H9 (cell line): ENCODE data around the gene TMEM202. TPM values are rescaled to one million over a fixed set of nuclear protein-coding genes. Genes with fewer than 3 reads are reported as not detected.

ENCODE experiments used
- DNase-seq: peaks from one replicate; pipeline ENCODE4 v3.0.0-alpha.2; 2017
- H2AFZ ChIP-seq: one replicate; pipeline ENCODE4 v1.6.1; 2013; ENCODE audit warnings: mild to moderate bottlenecking, low read length, control low read depth, moderate library complexity
- H2AK5ac ChIP-seq: 2 replicates; pipeline ENCODE4 v1.6.1; 2013; ENCODE audit warnings: low read length, control low read depth, mixed read lengths; ENCODE audit not compliant: insufficient read length
- H2BK120ac ChIP-seq: one replicate; pipeline ENCODE4 v1.6.1; 2013; ENCODE audit warnings: low read depth, mild to moderate bottlenecking, low read length, control low read depth, inconsistent platforms; ENCODE audit not compliant: poor library complexity, severe bottlenecking
- H2BK12ac ChIP-seq: 2 replicates; pipeline ENCODE4 v1.6.1; 2013; ENCODE audit warnings: low read length, control low read depth, mixed read lengths, low read depth; ENCODE audit not compliant: insufficient read length
- H2BK15ac ChIP-seq: 2 replicates; pipeline ENCODE4 v1.6.1; 2013; ENCODE audit warnings: low read depth, low read length, control low read depth
- H2BK20ac ChIP-seq: one replicate; pipeline ENCODE4 v1.6.1; 2013; ENCODE audit warnings: low read depth, mild to moderate bottlenecking, low read length, control low read depth, inconsistent platforms; ENCODE audit not compliant: poor library complexity, severe bottlenecking
- H2BK5ac ChIP-seq: 2 replicates; pipeline ENCODE4 v1.6.1; 2013; ENCODE audit warnings: low read length, control low read depth, mixed read lengths; ENCODE audit not compliant: insufficient read length
- H3K14ac ChIP-seq: 2 replicates; pipeline ENCODE4 v1.6.1; 2013; ENCODE audit warnings: low read length, control low read depth; ENCODE audit not compliant: insufficient read depth
- H3K18ac ChIP-seq: 2 replicates; pipeline ENCODE4 v1.6.1; 2013; ENCODE audit warnings: low read depth, mild to moderate bottlenecking, mixed read lengths, low read length, control low read depth; ENCODE audit not compliant: insufficient read length
- H3K23ac ChIP-seq: 2 replicates; pipeline ENCODE4 v1.6.1; 2013; ENCODE audit warnings: low read length, control low read depth, mixed read lengths, low read depth; ENCODE audit not compliant: insufficient read length
- H3K23me2 ChIP-seq: 2 replicates; pipeline ENCODE4 v1.6.1; 2013; ENCODE audit warnings: low read depth, mild to moderate bottlenecking, mixed read lengths, low read length, control low read depth; ENCODE audit not compliant: insufficient read length, poor library complexity, severe bottlenecking
- H3K27ac ChIP-seq: 2 replicates; pipeline ENCODE4 v1.5.1; 2013; ENCODE audit warnings: low read length, control low read depth, mixed read lengths, low read depth; ENCODE audit not compliant: insufficient read length
- H3K27me3 ChIP-seq: 2 replicates; pipeline ENCODE4 v1.6.1; 2013; ENCODE audit warnings: low read length, control low read depth, inconsistent platforms; ENCODE audit not compliant: insufficient read depth
- H3K4ac ChIP-seq: 2 replicates; pipeline ENCODE4 v1.6.1; 2013; ENCODE audit warnings: low read depth, mild to moderate bottlenecking, control low read depth, inconsistent platforms, low read length, moderate library complexity
- H3K4me1 ChIP-seq: 2 replicates; pipeline ENCODE4 v1.6.1; 2013; ENCODE audit warnings: low read length, control low read depth, inconsistent platforms; ENCODE audit not compliant: insufficient read depth
- H3K4me2 ChIP-seq: 2 replicates; pipeline ENCODE4 v1.6.1; 2013; ENCODE audit warnings: low read length, control low read depth, mixed read lengths; ENCODE audit not compliant: insufficient read length, insufficient read depth
- H3K56ac ChIP-seq: 2 replicates; pipeline ENCODE4 v1.6.1; 2013; ENCODE audit warnings: low read depth, mild to moderate bottlenecking, mixed read lengths, low read length, control low read depth; ENCODE audit not compliant: insufficient read length
- H3K79me1 ChIP-seq: 2 replicates; pipeline ENCODE4 v1.6.1; 2013; ENCODE audit warnings: low read depth, mild to moderate bottlenecking, moderate library complexity, low read length, control low read depth, inconsistent platforms; ENCODE audit not compliant: insufficient read depth, poor library complexity, severe bottlenecking
- H3K79me2 ChIP-seq: 2 replicates; pipeline ENCODE4 v1.6.1; 2013; ENCODE audit warnings: low read length, control low read depth, inconsistent platforms; ENCODE audit not compliant: insufficient read depth
- H3K9ac ChIP-seq: 2 replicates; pipeline ENCODE4 v1.6.1; 2013; ENCODE audit warnings: low read length, control low read depth, mixed read lengths; ENCODE audit not compliant: insufficient read length; ENCODE audit errors: extremely low read depth
- H3K9me3 ChIP-seq: one replicate; pipeline ENCODE4 v1.6.1; 2013; ENCODE audit warnings: low read depth, low read length, inconsistent platforms; ENCODE audit not compliant: control insufficient read depth
- H3T11ph ChIP-seq: one replicate; pipeline ENCODE4 v1.6.1; 2013; ENCODE audit warnings: mild to moderate bottlenecking, low read length, control low read depth, inconsistent platforms
- H4K20me1 ChIP-seq: one replicate; pipeline ENCODE4 v1.6.1; 2013; ENCODE audit not compliant: control insufficient read depth, insufficient read length, insufficient read depth
- H4K5ac ChIP-seq: 2 replicates; pipeline ENCODE4 v1.6.1; 2013; ENCODE audit warnings: low read depth, mild to moderate bottlenecking, mixed read lengths, low read length, control low read depth; ENCODE audit not compliant: insufficient read length
- H4K8ac ChIP-seq: replicated peaks from 2 replicates; pipeline ENCODE4 v1.6.1; 2013; ENCODE audit warnings: low read length, control low read depth, mixed read lengths, low read depth; ENCODE audit not compliant: insufficient read length
- H4K91ac ChIP-seq: 2 replicates; pipeline ENCODE4 v1.6.1; 2013; ENCODE audit warnings: low read depth, mild to moderate bottlenecking, moderate library complexity, mixed read lengths, low read length, control low read depth; ENCODE audit not compliant: insufficient read length
- H3K27ac Mint-ChIP-seq, 3 experiments: 2 replicates in 2 of 3; 3 replicates in 1 of 3; pipeline ENCODE4 v1.8.0; 2020 to 2021; ENCODE audit warnings: mixed read lengths in 3 of 3, mild to moderate bottlenecking in 1 of 3, moderate library complexity in 1 of 3
- H3K27me3 Mint-ChIP-seq: 2 replicates; pipeline ENCODE4 v1.8.0; 2021; ENCODE audit warnings: low read depth, mild to moderate bottlenecking, moderate library complexity, mixed read lengths
- H3K36me3 Mint-ChIP-seq, 3 experiments: 2 replicates in 2 of 3; 3 replicates in 1 of 3; pipeline ENCODE4 v1.8.0; 2020 to 2021; ENCODE audit warnings: low read depth in 3 of 3, mixed read lengths in 3 of 3; ENCODE audit not compliant: insufficient read depth in 1 of 3
- H3K4me1 Mint-ChIP-seq, 2 experiments: 2 replicates each; pipeline ENCODE4 v1.8.0; 2020; ENCODE audit warnings: mixed read lengths in 2 of 2
- H3K4me3 Mint-ChIP-seq, 2 experiments: 2 replicates in 1 of 2; 3 replicates in 1 of 2; pipeline ENCODE4 v1.8.0; 2020 to 2021; ENCODE audit warnings: mild to moderate bottlenecking in 2 of 2, mixed read lengths in 2 of 2, moderate library complexity in 1 of 2
- H3K9me3 Mint-ChIP-seq, 2 experiments: 2 replicates in 1 of 2; 3 replicates in 1 of 2; pipeline ENCODE4 v1.8.0; 2020; ENCODE audit warnings: mild to moderate bottlenecking in 2 of 2, mixed read lengths in 2 of 2, moderate library complexity in 1 of 2
- CTCF ChIP-seq: fragments of 200-600 bp; sonication (generic); conservative IDR thresholded peaks from 3 replicates; pipeline ENCODE4 v1.8.0; 2021; ENCODE audit warnings: antibody characterized with exemption, mild to moderate bottlenecking
- WGBS: extraction: QIAGEN DNeasy Blood & Tissue Kit; methylation state at CpG from one replicate; pipeline ENCODE4 v1.1.7; 2013; ENCODE audit warnings: missing lambda C conversion rate, low lambda C conversion rate, mixed read lengths; ENCODE audit not compliant: insufficient read length; ENCODE audit errors: extremely low coverage; 5-methylcytosine and 5-hydroxymethylcytosine counted together
- long read RNA-seq: library from polyadenylated mRNA; unstranded; transcript quantifications from one replicate; pipeline ENCODE4 v2.0.0, GENCODE V29; 2020
- total RNA-seq: library from RNA; stranded (reverse); gene quantifications from 2 replicates; pipeline ENCODE4 v1.2.1, GENCODE V29; 2021

Gene TMEM202
- total RNA-seq: not detected in 2 replicates
- long read RNA-seq: 0 reads

- Mint-ChIP-seq H3K4me3 (no peak within 1 kb of the TSS), H3K4me1 (no peaks in the 10 kb centered on the region), H3K36me3 (0 out of 7 replicates have a peak, but pooled peaks cover 0 to 4% (median 0%) of the 10 kb centered on the region in 3 experiments), H3K27ac (0 out of 7 replicates have a peak within 1 kb of the TSS, but pooled peaks of 1 of the 3 experiments have one; percentile 14), H3K9me3 (peaks cover 10 to 22% of the 10 kb centered on the region in 2 experiments), H3K27me3 (peaks cover 41% of the 10 kb centered on the region)
- Histone ChIP-seq H2BK5ac (no peak within 1 kb of the TSS), H3K79me2 (no peaks in the 10 kb centered on the region), H3K9me3 (no peaks in the 10 kb centered on the region), H3K4ac (no peak within 1 kb of the TSS), H3K18ac (no peak within 1 kb of the TSS), H3K56ac (no peak within 1 kb of the TSS), H3K27me3 (no peaks in the 10 kb centered on the region), H3K14ac (no peak within 1 kb of the TSS), H2BK12ac (no peak within 1 kb of the TSS), H3K79me1 (no peaks in the 10 kb centered on the region), H2BK120ac (no peak within 1 kb of the TSS), H2BK20ac (no peak within 1 kb of the TSS), H2AFZ (no peak within 1 kb of the TSS), H3K23ac (no peak within 1 kb of the TSS), H2AK5ac (no peak within 1 kb of the TSS), H3K4me1 (no peaks in the 10 kb centered on the region), H4K8ac (no peak within 1 kb of the TSS), H3K9ac (no peak within 1 kb of the TSS), H3K23me2 (no peaks in the 10 kb centered on the region), H4K91ac (no peak within 1 kb of the TSS), H3K4me2 (no peak within 1 kb of the TSS), H4K20me1 (no peaks in the 10 kb centered on the region), H3K27ac (no peak within 1 kb of the TSS), H4K5ac (no peak within 1 kb of the TSS), H3T11ph (no peak within 1 kb of the TSS), H2BK15ac (no peak within 1 kb of the TSS; the same call in 1 of the 2 replicates)
- no peak for DNase-seq
- no CpG with 5 or more reads among the region's 4 CpGs for WGBS
- no peak for TF ChIP-seq CTCF
Measured at GRCh38 chr15:72397796-72398588, at the start of gene TMEM202. Gene TMEM202 (plus strand): TSS chr15:72398305. CDS start chr15:72398327, 22 bp downstream.
